H9 (cell line): ENCODE results near the gene RAB40B. TPM values are rescaled to one million over a fixed set of nuclear protein-coding genes. Genes with fewer than 3 reads are reported as not detected.

ENCODE experiments used
- DNase-seq: peaks from one replicate; pipeline ENCODE4 v3.0.0-alpha.2; 2017
- H2AFZ ChIP-seq: one replicate; pipeline ENCODE4 v1.6.1; 2013; ENCODE audit warnings: mild to moderate bottlenecking, low read length, control low read depth, moderate library complexity
- H2AK5ac ChIP-seq: 2 replicates; pipeline ENCODE4 v1.6.1; 2013; ENCODE audit warnings: low read length, control low read depth, mixed read lengths; ENCODE audit not compliant: insufficient read length
- H2BK120ac ChIP-seq: one replicate; pipeline ENCODE4 v1.6.1; 2013; ENCODE audit warnings: low read depth, mild to moderate bottlenecking, low read length, control low read depth, inconsistent platforms; ENCODE audit not compliant: poor library complexity, severe bottlenecking
- H2BK12ac ChIP-seq: 2 replicates; pipeline ENCODE4 v1.6.1; 2013; ENCODE audit warnings: low read length, control low read depth, mixed read lengths, low read depth; ENCODE audit not compliant: insufficient read length
- H2BK15ac ChIP-seq: 2 replicates; pipeline ENCODE4 v1.6.1; 2013; ENCODE audit warnings: low read depth, low read length, control low read depth
- H2BK20ac ChIP-seq: one replicate; pipeline ENCODE4 v1.6.1; 2013; ENCODE audit warnings: low read depth, mild to moderate bottlenecking, low read length, control low read depth, inconsistent platforms; ENCODE audit not compliant: poor library complexity, severe bottlenecking
- H2BK5ac ChIP-seq: 2 replicates; pipeline ENCODE4 v1.6.1; 2013; ENCODE audit warnings: low read length, control low read depth, mixed read lengths; ENCODE audit not compliant: insufficient read length
- H3K14ac ChIP-seq: 2 replicates; pipeline ENCODE4 v1.6.1; 2013; ENCODE audit warnings: low read length, control low read depth; ENCODE audit not compliant: insufficient read depth
- H3K18ac ChIP-seq: 2 replicates; pipeline ENCODE4 v1.6.1; 2013; ENCODE audit warnings: low read depth, mild to moderate bottlenecking, mixed read lengths, low read length, control low read depth; ENCODE audit not compliant: insufficient read length
- H3K23ac ChIP-seq: 2 replicates; pipeline ENCODE4 v1.6.1; 2013; ENCODE audit warnings: low read length, control low read depth, mixed read lengths, low read depth; ENCODE audit not compliant: insufficient read length
- H3K23me2 ChIP-seq: 2 replicates; pipeline ENCODE4 v1.6.1; 2013; ENCODE audit warnings: low read depth, mild to moderate bottlenecking, mixed read lengths, low read length, control low read depth; ENCODE audit not compliant: insufficient read length, poor library complexity, severe bottlenecking
- H3K27ac ChIP-seq: 2 replicates; pipeline ENCODE4 v1.5.1; 2013; ENCODE audit warnings: low read length, control low read depth, mixed read lengths, low read depth; ENCODE audit not compliant: insufficient read length
- H3K27me3 ChIP-seq: 2 replicates; pipeline ENCODE4 v1.6.1; 2013; ENCODE audit warnings: low read length, control low read depth, inconsistent platforms; ENCODE audit not compliant: insufficient read depth
- H3K4ac ChIP-seq: 2 replicates; pipeline ENCODE4 v1.6.1; 2013; ENCODE audit warnings: low read depth, mild to moderate bottlenecking, control low read depth, inconsistent platforms, low read length, moderate library complexity
- H3K4me1 ChIP-seq: 2 replicates; pipeline ENCODE4 v1.6.1; 2013; ENCODE audit warnings: low read length, control low read depth, inconsistent platforms; ENCODE audit not compliant: insufficient read depth
- H3K4me2 ChIP-seq: 2 replicates; pipeline ENCODE4 v1.6.1; 2013; ENCODE audit warnings: low read length, control low read depth, mixed read lengths; ENCODE audit not compliant: insufficient read length, insufficient read depth
- H3K56ac ChIP-seq: 2 replicates; pipeline ENCODE4 v1.6.1; 2013; ENCODE audit warnings: low read depth, mild to moderate bottlenecking, mixed read lengths, low read length, control low read depth; ENCODE audit not compliant: insufficient read length
- H3K79me1 ChIP-seq: 2 replicates; pipeline ENCODE4 v1.6.1; 2013; ENCODE audit warnings: low read depth, mild to moderate bottlenecking, moderate library complexity, low read length, control low read depth, inconsistent platforms; ENCODE audit not compliant: insufficient read depth, poor library complexity, severe bottlenecking
- H3K79me2 ChIP-seq: 2 replicates; pipeline ENCODE4 v1.6.1; 2013; ENCODE audit warnings: low read length, control low read depth, inconsistent platforms; ENCODE audit not compliant: insufficient read depth
- H3K9ac ChIP-seq: 2 replicates; pipeline ENCODE4 v1.6.1; 2013; ENCODE audit warnings: low read length, control low read depth, mixed read lengths; ENCODE audit not compliant: insufficient read length; ENCODE audit errors: extremely low read depth
- H3K9me3 ChIP-seq: one replicate; pipeline ENCODE4 v1.6.1; 2013; ENCODE audit warnings: low read depth, low read length, inconsistent platforms; ENCODE audit not compliant: control insufficient read depth
- H3T11ph ChIP-seq: one replicate; pipeline ENCODE4 v1.6.1; 2013; ENCODE audit warnings: mild to moderate bottlenecking, low read length, control low read depth, inconsistent platforms
- H4K20me1 ChIP-seq: one replicate; pipeline ENCODE4 v1.6.1; 2013; ENCODE audit not compliant: control insufficient read depth, insufficient read length, insufficient read depth
- H4K5ac ChIP-seq: 2 replicates; pipeline ENCODE4 v1.6.1; 2013; ENCODE audit warnings: low read depth, mild to moderate bottlenecking, mixed read lengths, low read length, control low read depth; ENCODE audit not compliant: insufficient read length
- H4K8ac ChIP-seq: replicated peaks from 2 replicates; pipeline ENCODE4 v1.6.1; 2013; ENCODE audit warnings: low read length, control low read depth, mixed read lengths, low read depth; ENCODE audit not compliant: insufficient read length
- H4K91ac ChIP-seq: 2 replicates; pipeline ENCODE4 v1.6.1; 2013; ENCODE audit warnings: low read depth, mild to moderate bottlenecking, moderate library complexity, mixed read lengths, low read length, control low read depth; ENCODE audit not compliant: insufficient read length
- H3K27ac Mint-ChIP-seq, 3 experiments: 2 replicates in 2 of 3; 3 replicates in 1 of 3; pipeline ENCODE4 v1.8.0; 2020 to 2021; ENCODE audit warnings: mixed read lengths in 3 of 3, mild to moderate bottlenecking in 1 of 3, moderate library complexity in 1 of 3
- H3K27me3 Mint-ChIP-seq: 2 replicates; pipeline ENCODE4 v1.8.0; 2021; ENCODE audit warnings: low read depth, mild to moderate bottlenecking, moderate library complexity, mixed read lengths
- H3K36me3 Mint-ChIP-seq, 3 experiments: 2 replicates in 2 of 3; 3 replicates in 1 of 3; pipeline ENCODE4 v1.8.0; 2020 to 2021; ENCODE audit warnings: low read depth in 3 of 3, mixed read lengths in 3 of 3; ENCODE audit not compliant: insufficient read depth in 1 of 3
- H3K4me1 Mint-ChIP-seq, 2 experiments: 2 replicates each; pipeline ENCODE4 v1.8.0; 2020; ENCODE audit warnings: mixed read lengths in 2 of 2
- H3K4me3 Mint-ChIP-seq, 2 experiments: 2 replicates in 1 of 2; 3 replicates in 1 of 2; pipeline ENCODE4 v1.8.0; 2020 to 2021; ENCODE audit warnings: mild to moderate bottlenecking in 2 of 2, mixed read lengths in 2 of 2, moderate library complexity in 1 of 2
- H3K9me3 Mint-ChIP-seq, 2 experiments: 2 replicates in 1 of 2; 3 replicates in 1 of 2; pipeline ENCODE4 v1.8.0; 2020; ENCODE audit warnings: mild to moderate bottlenecking in 2 of 2, mixed read lengths in 2 of 2, moderate library complexity in 1 of 2
- CTCF ChIP-seq: fragments of 200-600 bp; sonication (generic); conservative IDR thresholded peaks from 3 replicates; pipeline ENCODE4 v1.8.0; 2021; ENCODE audit warnings: antibody characterized with exemption, mild to moderate bottlenecking
- WGBS: extraction: QIAGEN DNeasy Blood & Tissue Kit; methylation state at CpG from one replicate; pipeline ENCODE4 v1.1.7; 2013; ENCODE audit warnings: missing lambda C conversion rate, low lambda C conversion rate, mixed read lengths; ENCODE audit not compliant: insufficient read length; ENCODE audit errors: extremely low coverage; 5-methylcytosine and 5-hydroxymethylcytosine counted together
- total RNA-seq: library from RNA; stranded (reverse); gene quantifications from 2 replicates; pipeline ENCODE4 v1.2.1, GENCODE V29; 2021

The RAB40B gene
- total RNA-seq, 1 experiment from 2014 or later: 3.5 TPM

GRCh38 chr17:82718986-82719685 is 20.6 kb upstream of the RAB40B start:
- H3K27ac Mint-ChIP-seq: no peak overlapping the region
- WGBS: no CpG with 5 or more reads among the region's 18 CpGs
- H3K14ac ChIP-seq: no peak overlapping the region
- no peak overlapping the region for H3K56ac ChIP-seq
- no peak for DNase-seq
- H3K23ac ChIP-seq: no peak overlapping the region
- H3K4me3 Mint-ChIP-seq: peak overlapping the region in 1 of 2 experiments; percentile 60; a peak in 1 of 5 replicates
- H3K27ac ChIP-seq: no peak overlapping the region
- H3K9ac ChIP-seq: no peak overlapping the region
- no peak overlapping the region for H2BK120ac ChIP-seq
- peaks cover 9% of the 10 kb centered on the region for H3K27me3 Mint-ChIP-seq
- H3K9me3 Mint-ChIP-seq: no peaks in the 10 kb centered on the region
- H2BK15ac ChIP-seq: no peak overlapping the region
- H3K23me2 ChIP-seq: peaks cover 10% of the 10 kb centered on the region
- H3K4me1 Mint-ChIP-seq: peaks cover 11% of the 10 kb centered on the region in 2 experiments
- no peak overlapping the region for H2BK20ac ChIP-seq
- no peak overlapping the region for H2AK5ac ChIP-seq
- H2BK12ac ChIP-seq: no peak overlapping the region
- H3K36me3 Mint-ChIP-seq: peaks cover 11 to 40% (median 40%) of the 10 kb centered on the region in 3 experiments; a peak in 6 of 7 replicates
- H3K18ac ChIP-seq: no peak overlapping the region
- no peaks in the 10 kb centered on the region for H3K4me1 ChIP-seq
- H4K8ac ChIP-seq: no peak overlapping the region
- no peak overlapping the region for H3K4ac ChIP-seq
- H3T11ph ChIP-seq: no peak overlapping the region
- H3K79me1 ChIP-seq: no peaks in the 10 kb centered on the region
- H2AFZ ChIP-seq: no peak overlapping the region
- no peaks in the 10 kb centered on the region for H3K9me3 ChIP-seq
- H3K4me2 ChIP-seq: no peak overlapping the region
- no peak overlapping the region for H4K5ac ChIP-seq
- H3K27me3 ChIP-seq: no peaks in the 10 kb centered on the region; the same call in none of the 2 replicates
- H4K20me1 ChIP-seq: peaks cover 2% of the 10 kb centered on the region
- H2BK5ac ChIP-seq: no peak overlapping the region
- H3K79me2 ChIP-seq: 0 out of 2 replicates have a peak, but pooled peaks cover 2% of the 10 kb centered on the region
- H4K91ac ChIP-seq: no peak overlapping the region
- no peak for TF ChIP-seq CTCF
